Hepatocyte (in vitro differentiated cells): Measurements from ENCODE around the gene EDEM3. TPM values are rescaled to one million over a fixed set of nuclear protein-coding genes. Genes with fewer than 3 reads are reported as not detected.

Experiments
- DNase-seq: peaks from one replicate; pipeline ENCODE4 v3.0.0-alpha.2; 2016; ENCODE audit warnings: low spot score
- H2AFZ ChIP-seq: fragments of 200-600 bp; sonication (generic); 2 replicates; pipeline ENCODE4 v1.6.0; 2016; ENCODE audit warnings: antibody characterized with exemption, mild to moderate bottlenecking
- H3K27ac ChIP-seq: fragments of 200-600 bp; sonication (generic); 2 replicates; pipeline ENCODE4 v1.5.1; 2016; ENCODE audit warnings: mild to moderate bottlenecking
- H3K27me3 ChIP-seq: fragments of 200-600 bp; sonication (generic); 2 replicates; pipeline ENCODE4 v1.6.1; 2016
- H3K36me3 ChIP-seq: fragments of 200-600 bp; sonication (generic); replicated peaks from 2 replicates; pipeline ENCODE4 v1.5.1; 2016; ENCODE audit warnings: low read depth; ENCODE audit not compliant: insufficient read depth
- H3K4me1 ChIP-seq: fragments of 200-600 bp; sonication (generic); 2 replicates; pipeline ENCODE4 v1.5.1; 2016; ENCODE audit warnings: mild to moderate bottlenecking, moderate library complexity; ENCODE audit not compliant: insufficient read depth
- H3K4me2 ChIP-seq: fragments of 200-600 bp; sonication (generic); 2 replicates; pipeline ENCODE4 v1.6.0; 2016
- H3K4me3 ChIP-seq: fragments of 200-600 bp; sonication (generic); 2 replicates; pipeline ENCODE4 v1.5.1; 2016; ENCODE audit warnings: mild to moderate bottlenecking
- H3K79me2 ChIP-seq: fragments of 200-600 bp; sonication (generic); 2 replicates; pipeline ENCODE4 v1.6.0; 2017; ENCODE audit warnings: mild to moderate bottlenecking
- H3K9me2 ChIP-seq: fragments of 200-600 bp; sonication (generic); replicated peaks from 2 replicates; pipeline ENCODE4 v1.6.0; 2017; ENCODE audit warnings: mild to moderate bottlenecking; ENCODE audit not compliant: insufficient read depth
- H3K9me3 ChIP-seq: fragments of 200-600 bp; sonication (generic); 2 replicates; pipeline ENCODE4 v1.5.1; 2016; ENCODE audit warnings: low read depth, mild to moderate bottlenecking
- H4K20me1 ChIP-seq: fragments of 200-600 bp; sonication (generic); 2 replicates; pipeline ENCODE4 v1.6.0; 2016; ENCODE audit warnings: mild to moderate bottlenecking; ENCODE audit not compliant: insufficient read depth, poor library complexity, severe bottlenecking
- CTCF ChIP-seq: fragments of 200-600 bp; sonication (generic); IDR thresholded peaks from 2 replicates; pipeline ENCODE4 v1.5.1; 2016; ENCODE audit warnings: antibody characterized with exemption, mild to moderate bottlenecking; ENCODE audit not compliant: poor library complexity
- EZH2 ChIP-seq: fragments of 200-600 bp; sonication (generic); IDR thresholded peaks from 2 replicates; pipeline ENCODE4 v1.6.1; 2016; ENCODE audit warnings: antibody characterized with exemption, mild to moderate bottlenecking, borderline replicate concordance
- EZH2phosphoT487 ChIP-seq: fragments of 200-600 bp; sonication (generic); IDR thresholded peaks from one replicate; pipeline ENCODE4 v1.6.1; 2018; ENCODE audit warnings: antibody characterized with exemption, mild to moderate bottlenecking, low read depth, moderate library complexity; ENCODE audit not compliant: unreplicated experiment, severe bottlenecking
- WGBS: methylation state at CpG from one replicate; pipeline ENCODE4 v1.1.6; 2016; ENCODE audit warnings: low lambda C conversion rate; ENCODE audit errors: missing lambda C conversion rate; 5-methylcytosine and 5-hydroxymethylcytosine counted together
- polyA plus RNA-seq: library from polyadenylated mRNA; unstranded; fragments of >200 nt; fragmentation: Nextera tagmentation; extraction: Ambion mirVana; gene quantifications from 2 replicates; pipeline ENCODE4 v1.2.1, GENCODE V29; 2016
- total RNA-seq: library from RNA; depleted of rRNA; stranded (reverse); fragments of >200 nt; gene quantifications from 2 replicates; pipeline ENCODE4 v1.2.3, GENCODE V29; 2014

The EDEM3 gene
- total and polyA plus RNA-seq, 2 experiments from 2014 or later, result 14.9 to 54.1 TPM

DNA sequence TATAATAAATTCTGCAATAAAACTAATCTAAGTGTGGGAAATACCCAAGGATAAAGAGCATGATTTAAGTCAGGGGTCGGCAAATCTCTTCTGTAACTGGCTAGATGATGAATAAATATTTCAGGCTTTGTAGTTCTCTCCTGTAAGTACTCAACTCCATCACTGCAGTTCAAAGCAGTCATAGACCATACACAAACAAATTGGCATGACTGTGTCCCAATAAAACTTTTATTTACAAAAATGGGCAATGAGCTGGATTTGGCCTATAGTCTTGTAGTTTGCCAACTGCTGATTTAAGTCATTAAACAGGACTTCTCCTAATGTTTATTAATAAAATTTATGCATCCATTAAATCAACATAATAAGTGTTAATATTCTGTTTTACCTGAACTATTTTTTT is 49.4 kb downstream of the EDEM3 start:
- Histone ChIP-seq H2AFZ (no peak overlapping the region), H3K27ac (no peak overlapping the region), H3K9me3 (no peaks in the 10 kb centered on the region), H3K4me1 (no peaks in the 10 kb centered on the region), H3K79me2 (no peaks in the 10 kb centered on the region), H3K4me3 (no peak overlapping the region), H3K4me2 (no peak overlapping the region), H3K36me3 (peaks cover 4% of the 10 kb centered on the region), H3K9me2 (no peaks in the 10 kb centered on the region), H4K20me1 (no peaks in the 10 kb centered on the region), H3K27me3 (no peaks in the 10 kb centered on the region)
- 95% methylated on average over 1 of the region's 1 CpG for WGBS
- TF ChIP-seq EZH2 (no peak), EZH2phosphoT487 (no peak), CTCF (no peak)
- DNase-seq, result no peak

- Histone ChIP-seq H3K79me2 (no peaks in the 10 kb centered on the region), H3K4me3 (no peak overlapping the region), H3K4me1 (no peaks in the 10 kb centered on the region), H3K36me3 (no peaks in the 10 kb centered on the region), H3K27ac (no peak overlapping the region), H2AFZ (no peak overlapping the region), H3K9me3 (no peaks in the 10 kb centered on the region), H3K9me2 (no peaks in the 10 kb centered on the region), H3K4me2 (no peak overlapping the region), H4K20me1 (no peaks in the 10 kb centered on the region), H3K27me3 (no peaks in the 10 kb centered on the region)
- TF ChIP-seq CTCF (no peak), EZH2 (no peak), EZH2phosphoT487 (no peak)
- WGBS, result 88% methylated on average over 1 of the region's 1 CpG
- DNase-seq, result no peak
These were observed 52.8 kb downstream of the EDEM3 start for GRCh38 chr1:184701816-184702215.

DNA sequence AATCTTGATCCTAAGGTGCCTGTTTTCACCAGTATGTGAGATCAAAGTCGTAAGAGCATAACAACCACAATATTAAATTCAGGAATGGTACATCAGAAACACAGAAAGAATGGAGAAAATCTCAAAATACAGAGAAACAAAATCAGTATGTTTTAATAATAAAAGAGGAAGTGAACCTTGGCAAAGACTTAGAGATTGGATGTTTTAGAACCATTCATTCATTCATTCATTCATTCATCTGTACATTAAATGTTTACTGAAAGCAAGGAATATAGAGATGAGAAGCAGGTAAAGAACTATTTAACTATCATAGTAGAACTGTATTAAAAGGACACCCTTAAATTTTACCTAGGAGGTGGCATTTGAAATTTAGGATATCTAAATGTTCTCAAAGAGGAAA is 55.7 kb downstream of the EDEM3 start:
- Histone ChIP-seq H3K4me2 (no peak overlapping the region), H4K20me1 (no peaks in the 10 kb centered on the region), H3K79me2 (no peaks in the 10 kb centered on the region), H3K4me1 (no peaks in the 10 kb centered on the region), H3K4me3 (no peak overlapping the region), H3K36me3 (no peaks in the 10 kb centered on the region), H3K9me2 (no peaks in the 10 kb centered on the region), H3K9me3 (no peaks in the 10 kb centered on the region), H3K27ac (no peak overlapping the region), H3K27me3 (no peaks in the 10 kb centered on the region), H2AFZ (no peak overlapping the region)
- no peak for TF ChIP-seq CTCF
- no peak for TF ChIP-seq EZH2
- 100% methylated on average over 1 of the region's 1 CpG for WGBS
- no peak for DNase-seq

- Histone ChIP-seq H3K36me3 (no peaks in the 10 kb centered on the region), H3K79me2 (no peaks in the 10 kb centered on the region), H3K4me1 (no peaks in the 10 kb centered on the region), H2AFZ (no peak overlapping the region), H3K27me3 (no peaks in the 10 kb centered on the region), H4K20me1 (no peaks in the 10 kb centered on the region), H3K4me2 (no peak overlapping the region), H3K9me3 (no peaks in the 10 kb centered on the region), H3K27ac (no peak overlapping the region), H3K4me3 (no peak overlapping the region), H3K9me2 (no peaks in the 10 kb centered on the region)
- DNase-seq, result no peak
- TF ChIP-seq EZH2, result no peak
- no peak for TF ChIP-seq EZH2phosphoT487
- TF ChIP-seq CTCF, result no peak
- WGBS, result 70% methylated on average over 3 of the region's 3 CpGs
These were observed 56.6 kb downstream of the EDEM3 start for GRCh38 chr1:184698016-184698415.
